ENCODE data around the gene ID3.

- TF ChIP-seq CTCF (conservative IDR thresholded peaks at IDR 0.05; ENCODE audit: low read depth, low read length) = peak; percentile 93
- TF ChIP-seq EZH2 (IDR thresholded peaks at IDR 0.05; ENCODE audit: low read length, unreplicated experiment) = no peak
- no peak for TF ChIP-seq EZH2phosphoT487 (IDR thresholded peaks at IDR 0.05; ENCODE audit: borderline replicate concordance, low read length)
Observed at GRCh38 chr1:23544444-23545389, 14.6 kb downstream of the ID3 start.
